ENCODE measurements around the gene RIIAD1.

GRCh38 chr1:151728151-151729054, 7.1 kb downstream of the RIIAD1 start:
- TF ChIP-seq SPI1 (IDR thresholded peaks at IDR 0.05; ENCODE audit: borderline replicate concordance, low read depth) (no peak), CTCF (IDR thresholded peaks at IDR 0.05; ENCODE audit: insufficient read depth, low read length) (no peak), REST (IDR thresholded peaks at IDR 0.05; ENCODE audit: insufficient replicate concordance, low read depth) (no peak)

Measured in HL-60 (cell line).